Panc1 (cell line): ENCODE measurements around the gene SSX2IP.

Experiments used
- CTCF ChIP-seq: fragments of 450-650 bp; IDR thresholded peaks from 2 replicates; pipeline ENCODE4 v1.5.1; 2017; ENCODE audit warnings: mild to moderate bottlenecking
- POLR2AphosphoS5 ChIP-seq: IDR thresholded peaks from 2 replicates; pipeline ENCODE4 v1.6.1; 2012; ENCODE audit warnings: mild to moderate bottlenecking, low read depth, low read length, moderate library complexity
- REST ChIP-seq, 2 experiments: IDR thresholded peaks; 2 replicates each; pipeline ENCODE4 v1.6.1; 2011 to 2012; ENCODE audit warnings: low read depth in 2 of 2, control low read depth in 1 of 2, low read length in 1 of 2, mild to moderate bottlenecking in 1 of 2, moderate library complexity in 1 of 2; ENCODE audit not compliant: insufficient read depth in 1 of 2
- SIN3A ChIP-seq: IDR thresholded peaks from 2 replicates; pipeline ENCODE4 v1.6.1; 2012; ENCODE audit warnings: low read depth, mild to moderate bottlenecking, low read length, moderate library complexity, borderline replicate concordance; ENCODE audit not compliant: insufficient read depth
- TCF7L2 ChIP-seq: IDR thresholded peaks from 2 replicates; pipeline ENCODE4 v1.6.1; 2011; ENCODE audit warnings: mild to moderate bottlenecking, low read depth, low read length, inconsistent platforms

GRCh38 chr1:84635429-84635828 is 54.8 kb downstream of the SSX2IP start:
- no peak for TF ChIP-seq CTCF
- TF ChIP-seq SIN3A: no peak
- TF ChIP-seq POLR2AphosphoS5: no peak
- TF ChIP-seq REST (IDR thresholded peaks at IDR 0.05; ENCODE audit: insufficient read depth in 1 of 2, low read depth in 2 of 2, low read length in 1 of 2): no peak
- TF ChIP-seq TCF7L2: no peak
